C4-2B (cell line): Measurements from ENCODE around the gene ZCCHC3.

ENCODE experiments used
- ZFX ChIP-seq: fragments of 450-650 bp; IDR thresholded peaks from 2 replicates; pipeline ENCODE4 v1.6.1; 2017
- TF ChIP-seq, protein P1 (sequence below): fragments of 450-650 bp; conservative IDR thresholded peaks from 2 replicates; pipeline ENCODE4 v1.5.1; 2017; ENCODE audit warnings: mild to moderate bottlenecking

DNA sequence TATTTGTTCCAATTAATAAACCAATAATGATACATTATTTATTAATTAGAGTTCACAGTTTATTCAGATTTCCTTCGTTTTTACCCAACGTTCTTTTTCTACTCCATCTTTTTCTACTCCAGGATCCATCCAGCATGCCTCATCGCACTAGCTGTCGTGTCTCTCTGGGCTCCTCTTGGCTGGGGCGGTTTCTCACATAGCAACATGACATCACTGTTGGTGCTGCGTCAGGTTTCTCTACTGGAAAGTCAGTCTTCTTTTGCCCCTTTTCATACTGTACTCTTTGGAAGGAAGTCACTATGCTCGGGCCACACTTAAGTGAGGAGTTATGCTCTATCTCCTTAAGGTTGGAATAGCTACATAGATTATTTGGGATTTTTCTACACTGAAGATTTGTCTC, 14.2 kb downstream of the ZCCHC3 start:
- TF ChIP-seq, protein P1, sequence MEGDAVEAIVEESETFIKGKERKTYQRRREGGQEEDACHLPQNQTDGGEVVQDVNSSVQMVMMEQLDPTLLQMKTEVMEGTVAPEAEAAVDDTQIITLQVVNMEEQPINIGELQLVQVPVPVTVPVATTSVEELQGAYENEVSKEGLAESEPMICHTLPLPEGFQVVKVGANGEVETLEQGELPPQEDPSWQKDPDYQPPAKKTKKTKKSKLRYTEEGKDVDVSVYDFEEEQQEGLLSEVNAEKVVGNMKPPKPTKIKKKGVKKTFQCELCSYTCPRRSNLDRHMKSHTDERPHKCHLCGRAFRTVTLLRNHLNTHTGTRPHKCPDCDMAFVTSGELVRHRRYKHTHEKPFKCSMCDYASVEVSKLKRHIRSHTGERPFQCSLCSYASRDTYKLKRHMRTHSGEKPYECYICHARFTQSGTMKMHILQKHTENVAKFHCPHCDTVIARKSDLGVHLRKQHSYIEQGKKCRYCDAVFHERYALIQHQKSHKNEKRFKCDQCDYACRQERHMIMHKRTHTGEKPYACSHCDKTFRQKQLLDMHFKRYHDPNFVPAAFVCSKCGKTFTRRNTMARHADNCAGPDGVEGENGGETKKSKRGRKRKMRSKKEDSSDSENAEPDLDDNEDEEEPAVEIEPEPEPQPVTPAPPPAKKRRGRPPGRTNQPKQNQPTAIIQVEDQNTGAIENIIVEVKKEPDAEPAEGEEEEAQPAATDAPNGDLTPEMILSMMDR = no peak
- no peak for TF ChIP-seq ZFX
